Panc1 (cell line): ENCODE data around the gene CDYL. TPM values are rescaled to one million over a fixed set of nuclear protein-coding genes. Genes with fewer than 3 reads are reported as not detected.

Experiments
- ATAC-seq: fragments of 200-7000 bp; cut with Tn5 transposase; 2 replicates; pipeline ENCODE4 v1.9.1; 2020; ENCODE audit warnings: mild to moderate bottlenecking, moderate library complexity
- BruUV-seq: library from RNA; stranded (reverse); fragments of 400-500 nt; replicated peaks from 2 replicates; lab custom pipeline; 2021; lab: Mats Ljungman, UMichigan
- CTCF ChIA-PET: fragments of 300-600 bp; sonication (Branson Sonifier 250); formaldehyde crosslinking; loops from one replicate; lab custom pipeline; 2022; ENCODE audit warnings: antibody characterized with exemption; lab: Charles Lee
- POLR2A ChIA-PET: fragments of 300-600 bp; sonication (Branson Sonifier 250); formaldehyde crosslinking; loops from one replicate; lab custom pipeline; 2022; ENCODE audit warnings: antibody characterized with exemption; lab: Charles Lee
- DNase-seq: peaks from one replicate; pipeline ENCODE4 v3.0.0-alpha.2; 2010; ENCODE audit warnings: low read depth, low spot score
- H3K27ac ChIP-seq: 2 replicates; pipeline ENCODE4 v1.5.1; 2011; ENCODE audit warnings: mild to moderate bottlenecking, low read length, inconsistent platforms
- H3K27me3 ChIP-seq: fragments of 200-500 bp; sonication (Bioruptor generic); 2 replicates; pipeline ENCODE4 v1.6.0; 2014; ENCODE audit warnings: low read length, inconsistent platforms; ENCODE audit not compliant: control insufficient read depth, insufficient read depth
- H3K36me3 ChIP-seq: fragments of 200-500 bp; sonication (Bioruptor generic); 2 replicates; pipeline ENCODE4 v1.5.1; 2014; ENCODE audit warnings: inconsistent platforms, mild to moderate bottlenecking, low read length, moderate library complexity; ENCODE audit not compliant: control insufficient read depth, insufficient read depth
- H3K4me1 ChIP-seq: 2 replicates; pipeline ENCODE4 v1.5.1; 2011; ENCODE audit warnings: inconsistent platforms, mild to moderate bottlenecking, low read length, moderate library complexity; ENCODE audit not compliant: control insufficient read depth, insufficient read depth
- H3K4me3 ChIP-seq, 2 experiments: 2 replicates each; pipeline ENCODE4 v1.5.1; 2011 to 2012; ENCODE audit warnings: low read depth in 2 of 2, low read length in 2 of 2, mild to moderate bottlenecking in 2 of 2, inconsistent platforms in 1 of 2, moderate library complexity in 1 of 2
- H3K9me3 ChIP-seq: fragments of 200-500 bp; sonication (Bioruptor generic); 2 replicates; pipeline ENCODE4 v1.5.1; 2014; ENCODE audit warnings: low read depth, mild to moderate bottlenecking, inconsistent platforms, low read length, moderate library complexity; ENCODE audit not compliant: control insufficient read depth, insufficient read depth
- POLR2AphosphoS5 ChIP-seq: IDR thresholded peaks from 2 replicates; pipeline ENCODE4 v1.6.1; 2012; ENCODE audit warnings: mild to moderate bottlenecking, low read depth, low read length, moderate library complexity
- SIN3A ChIP-seq: IDR thresholded peaks from 2 replicates; pipeline ENCODE4 v1.6.1; 2012; ENCODE audit warnings: low read depth, mild to moderate bottlenecking, low read length, moderate library complexity, borderline replicate concordance; ENCODE audit not compliant: insufficient read depth
- TCF7L2 ChIP-seq: IDR thresholded peaks from 2 replicates; pipeline ENCODE4 v1.6.1; 2011; ENCODE audit warnings: mild to moderate bottlenecking, low read depth, low read length, inconsistent platforms
- in situ Hi-C: cut with HindIII; loops from 2 replicates; pipeline ENCODE4 v1.10.0; 2016; ENCODE audit warnings: low sequenced_read_pairs, low pct_unique_long_range_greater_than_20kb
- intact Hi-C: fragments of 100-400 bp; cut with micrococcal nuclease; formaldehyde crosslinking; loops from one replicate; pipeline ENCODE4 v1.10.0; 2022; ENCODE audit not compliant: unreplicated experiment
- total RNA-seq: library from RNA; stranded (reverse); gene quantifications from one replicate; pipeline ENCODE4 v1.2.1, GENCODE V29; 2021; ENCODE audit not compliant: unreplicated experiment
- TF ChIP-seq, protein P1 (sequence below): fragments of 450-650 bp; IDR thresholded peaks from 2 replicates; pipeline ENCODE4 v1.5.1; 2017; ENCODE audit warnings: mild to moderate bottlenecking
- TF ChIP-seq, protein P2 (sequence below), 2 experiments: IDR thresholded peaks; 2 replicates each; pipeline ENCODE4 v1.6.1; 2011 to 2012; ENCODE audit warnings: low read depth in 2 of 2, control low read depth in 1 of 2, low read length in 1 of 2, mild to moderate bottlenecking in 1 of 2, moderate library complexity in 1 of 2; ENCODE audit not compliant: insufficient read depth in 1 of 2

Gene CDYL
- total RNA-seq, 1 experiment from 2014 or later: 61.4 TPM

DNA sequence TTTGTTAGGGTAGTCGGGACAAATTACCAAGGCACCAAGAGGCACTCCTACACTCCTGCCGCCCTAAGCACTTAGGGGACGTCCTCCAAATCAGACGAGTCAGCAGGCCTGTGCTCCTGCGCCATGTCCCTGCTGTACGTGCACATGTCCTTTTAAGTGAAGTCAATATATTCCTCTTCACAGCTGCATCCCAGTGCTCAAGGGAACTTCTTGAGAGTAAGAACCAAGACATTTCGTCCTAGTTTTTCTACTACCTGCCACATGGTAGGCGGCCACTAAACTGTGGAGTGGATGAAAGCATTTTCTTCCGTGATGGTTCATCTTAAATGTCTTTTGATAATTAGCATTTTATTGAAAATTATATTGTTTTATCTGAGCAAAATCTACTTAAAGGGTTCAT is 126.9 kb downstream of the CDYL start:
- ATAC-seq (no peak), DNase-seq (no peak)
- Histone ChIP-seq H3K4me1 (no peaks in the 10 kb centered on the region), H3K4me3 (no peak overlapping the region), H3K9me3 (no peaks in the 10 kb centered on the region), H3K27me3 (no peaks in the 10 kb centered on the region), H3K27ac (no peak overlapping the region), H3K36me3 (no peaks in the 10 kb centered on the region)
- no TSS peak for BruUV-seq
- ChIA-PET POLR2A (no interaction called here), CTCF (no interaction called here)
- in situ Hi-C loops (no loop called here), intact Hi-C loops (no loop called here)
- TF ChIP-seq, protein P1, sequence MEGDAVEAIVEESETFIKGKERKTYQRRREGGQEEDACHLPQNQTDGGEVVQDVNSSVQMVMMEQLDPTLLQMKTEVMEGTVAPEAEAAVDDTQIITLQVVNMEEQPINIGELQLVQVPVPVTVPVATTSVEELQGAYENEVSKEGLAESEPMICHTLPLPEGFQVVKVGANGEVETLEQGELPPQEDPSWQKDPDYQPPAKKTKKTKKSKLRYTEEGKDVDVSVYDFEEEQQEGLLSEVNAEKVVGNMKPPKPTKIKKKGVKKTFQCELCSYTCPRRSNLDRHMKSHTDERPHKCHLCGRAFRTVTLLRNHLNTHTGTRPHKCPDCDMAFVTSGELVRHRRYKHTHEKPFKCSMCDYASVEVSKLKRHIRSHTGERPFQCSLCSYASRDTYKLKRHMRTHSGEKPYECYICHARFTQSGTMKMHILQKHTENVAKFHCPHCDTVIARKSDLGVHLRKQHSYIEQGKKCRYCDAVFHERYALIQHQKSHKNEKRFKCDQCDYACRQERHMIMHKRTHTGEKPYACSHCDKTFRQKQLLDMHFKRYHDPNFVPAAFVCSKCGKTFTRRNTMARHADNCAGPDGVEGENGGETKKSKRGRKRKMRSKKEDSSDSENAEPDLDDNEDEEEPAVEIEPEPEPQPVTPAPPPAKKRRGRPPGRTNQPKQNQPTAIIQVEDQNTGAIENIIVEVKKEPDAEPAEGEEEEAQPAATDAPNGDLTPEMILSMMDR: no peak
- no peak for TF ChIP-seq SIN3A
- no peak for TF ChIP-seq TCF7L2
- TF ChIP-seq, protein P2, sequence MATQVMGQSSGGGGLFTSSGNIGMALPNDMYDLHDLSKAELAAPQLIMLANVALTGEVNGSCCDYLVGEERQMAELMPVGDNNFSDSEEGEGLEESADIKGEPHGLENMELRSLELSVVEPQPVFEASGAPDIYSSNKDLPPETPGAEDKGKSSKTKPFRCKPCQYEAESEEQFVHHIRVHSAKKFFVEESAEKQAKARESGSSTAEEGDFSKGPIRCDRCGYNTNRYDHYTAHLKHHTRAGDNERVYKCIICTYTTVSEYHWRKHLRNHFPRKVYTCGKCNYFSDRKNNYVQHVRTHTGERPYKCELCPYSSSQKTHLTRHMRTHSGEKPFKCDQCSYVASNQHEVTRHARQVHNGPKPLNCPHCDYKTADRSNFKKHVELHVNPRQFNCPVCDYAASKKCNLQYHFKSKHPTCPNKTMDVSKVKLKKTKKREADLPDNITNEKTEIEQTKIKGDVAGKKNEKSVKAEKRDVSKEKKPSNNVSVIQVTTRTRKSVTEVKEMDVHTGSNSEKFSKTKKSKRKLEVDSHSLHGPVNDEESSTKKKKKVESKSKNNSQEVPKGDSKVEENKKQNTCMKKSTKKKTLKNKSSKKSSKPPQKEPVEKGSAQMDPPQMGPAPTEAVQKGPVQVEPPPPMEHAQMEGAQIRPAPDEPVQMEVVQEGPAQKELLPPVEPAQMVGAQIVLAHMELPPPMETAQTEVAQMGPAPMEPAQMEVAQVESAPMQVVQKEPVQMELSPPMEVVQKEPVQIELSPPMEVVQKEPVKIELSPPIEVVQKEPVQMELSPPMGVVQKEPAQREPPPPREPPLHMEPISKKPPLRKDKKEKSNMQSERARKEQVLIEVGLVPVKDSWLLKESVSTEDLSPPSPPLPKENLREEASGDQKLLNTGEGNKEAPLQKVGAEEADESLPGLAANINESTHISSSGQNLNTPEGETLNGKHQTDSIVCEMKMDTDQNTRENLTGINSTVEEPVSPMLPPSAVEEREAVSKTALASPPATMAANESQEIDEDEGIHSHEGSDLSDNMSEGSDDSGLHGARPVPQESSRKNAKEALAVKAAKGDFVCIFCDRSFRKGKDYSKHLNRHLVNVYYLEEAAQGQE (IDR thresholded peaks at IDR 0.05; ENCODE audit: insufficient read depth in 1 of 2, low read depth in 2 of 2, low read length in 1 of 2): no peak
- no peak for TF ChIP-seq POLR2AphosphoS5

DNA sequence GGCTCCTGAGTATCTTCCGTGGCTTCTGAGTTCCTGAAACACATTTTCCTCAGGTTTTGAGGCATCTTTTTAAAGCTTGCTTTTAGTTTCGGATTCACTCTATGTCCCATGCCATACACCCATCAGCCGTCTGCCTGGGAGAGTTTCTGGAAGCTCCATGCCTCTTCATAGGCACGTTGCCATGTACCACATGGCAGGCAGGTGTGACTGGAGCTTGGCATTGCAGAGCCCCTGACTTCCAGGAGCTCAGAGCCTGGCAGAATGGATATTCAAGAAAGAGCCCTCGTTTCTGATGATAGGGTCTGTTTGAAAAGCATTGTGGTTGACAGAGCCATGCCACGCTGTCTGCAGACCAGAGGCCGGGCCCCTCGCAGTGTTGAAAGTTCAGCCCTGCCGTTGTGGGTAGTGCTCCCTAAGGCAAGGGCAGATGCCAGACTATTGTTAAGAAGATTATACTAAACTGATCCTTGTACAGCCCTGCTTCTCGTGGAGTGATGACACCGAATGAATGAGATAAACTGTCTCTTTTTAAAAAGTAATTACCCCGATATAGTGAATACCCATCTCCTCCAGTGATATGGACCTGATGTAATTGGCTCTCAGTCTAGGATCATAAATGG is 127.7 kb downstream of the CDYL start:
- no peak for ATAC-seq
- in situ Hi-C loops: no loop called here
- Histone ChIP-seq H3K4me1 (no peaks in the 10 kb centered on the region), H3K4me3 (no peak overlapping the region), H3K27ac (no peak overlapping the region), H3K27me3 (no peaks in the 10 kb centered on the region), H3K9me3 (no peaks in the 10 kb centered on the region), H3K36me3 (no peaks in the 10 kb centered on the region)
- BruUV-seq: no TSS peak
- TF ChIP-seq, protein P2 (IDR thresholded peaks at IDR 0.05; ENCODE audit: insufficient read depth in 1 of 2, low read depth in 2 of 2, low read length in 1 of 2): no peak
- TF ChIP-seq POLR2AphosphoS5: no peak
- no peak for TF ChIP-seq SIN3A
- TF ChIP-seq, protein P1: no peak
- no peak for TF ChIP-seq TCF7L2
- intact Hi-C loops: no loop called here
- CTCF ChIA-PET: no interaction called here
- no peak for DNase-seq
- POLR2A ChIA-PET: no interaction called here
